ENCODE data around the gene VARS2. TPM values are rescaled to one million over a fixed set of nuclear protein-coding genes. Genes with fewer than 3 reads are reported as not detected.

VARS2 gene
- total and polyA plus RNA-seq, 2 experiments from 2014 or later, result 21.6 to 36.9 TPM

DNA sequence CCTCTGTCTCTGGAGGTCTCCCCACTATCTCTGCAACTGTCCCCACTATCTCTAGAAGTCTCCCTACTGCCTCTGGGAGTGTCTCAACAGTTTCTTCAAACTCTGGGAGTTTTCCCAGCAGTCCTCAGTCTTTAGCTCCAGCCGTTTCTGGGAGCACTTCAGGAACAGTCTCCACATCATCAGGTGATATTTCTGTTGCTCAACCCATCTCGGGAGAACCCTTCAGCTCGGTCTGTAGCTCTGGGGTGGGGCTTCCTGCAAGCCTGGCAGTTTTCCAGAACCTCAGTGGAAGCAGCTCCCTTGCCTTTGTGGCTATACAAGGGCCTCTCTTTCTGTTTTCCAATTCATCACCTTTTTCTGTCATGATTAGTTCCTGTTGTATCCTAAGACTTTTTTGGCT is 21.0 kb downstream of the VARS2 start:
- Histone ChIP-seq H4K20me1 (ENCODE audit: insufficient read depth, poor library complexity, severe bottlenecking) (no peaks in the 10 kb centered on the region), H3K36me3 (replicated peaks; ENCODE audit: insufficient read depth, low read depth) (no peaks in the 10 kb centered on the region), H3K27me3 (no peaks in the 10 kb centered on the region), H3K9me2 (replicated peaks; ENCODE audit: insufficient read depth) (no peaks in the 10 kb centered on the region), H3K27ac (peak overlapping the region; percentile 37), H3K4me3 (no peak overlapping the region), H3K4me2 (no peak overlapping the region), H2AFZ (no peak overlapping the region), H3K79me2 (no peaks in the 10 kb centered on the region), H3K9me3 (ENCODE audit: low read depth) (no peaks in the 10 kb centered on the region), H3K4me1 (ENCODE audit: insufficient read depth) (peaks cover 18% of the 10 kb centered on the region)
- DNase-seq (ENCODE audit: low spot score), result peak; percentile 77
- TF ChIP-seq EZH2phosphoT487 (IDR thresholded peaks at IDR 0.05; ENCODE audit: low read depth, severe bottlenecking, unreplicated experiment), result no peak
- no peak for TF ChIP-seq EZH2 (IDR thresholded peaks at IDR 0.05; ENCODE audit: borderline replicate concordance)
- TF ChIP-seq, protein P1, sequence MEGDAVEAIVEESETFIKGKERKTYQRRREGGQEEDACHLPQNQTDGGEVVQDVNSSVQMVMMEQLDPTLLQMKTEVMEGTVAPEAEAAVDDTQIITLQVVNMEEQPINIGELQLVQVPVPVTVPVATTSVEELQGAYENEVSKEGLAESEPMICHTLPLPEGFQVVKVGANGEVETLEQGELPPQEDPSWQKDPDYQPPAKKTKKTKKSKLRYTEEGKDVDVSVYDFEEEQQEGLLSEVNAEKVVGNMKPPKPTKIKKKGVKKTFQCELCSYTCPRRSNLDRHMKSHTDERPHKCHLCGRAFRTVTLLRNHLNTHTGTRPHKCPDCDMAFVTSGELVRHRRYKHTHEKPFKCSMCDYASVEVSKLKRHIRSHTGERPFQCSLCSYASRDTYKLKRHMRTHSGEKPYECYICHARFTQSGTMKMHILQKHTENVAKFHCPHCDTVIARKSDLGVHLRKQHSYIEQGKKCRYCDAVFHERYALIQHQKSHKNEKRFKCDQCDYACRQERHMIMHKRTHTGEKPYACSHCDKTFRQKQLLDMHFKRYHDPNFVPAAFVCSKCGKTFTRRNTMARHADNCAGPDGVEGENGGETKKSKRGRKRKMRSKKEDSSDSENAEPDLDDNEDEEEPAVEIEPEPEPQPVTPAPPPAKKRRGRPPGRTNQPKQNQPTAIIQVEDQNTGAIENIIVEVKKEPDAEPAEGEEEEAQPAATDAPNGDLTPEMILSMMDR (IDR thresholded peaks at IDR 0.05; ENCODE audit: poor library complexity), result no peak
- WGBS (ENCODE audit: low lambda C conversion rate, missing lambda C conversion rate), result 43% methylated on average over 3 of the region's 3 CpGs

- Histone ChIP-seq H3K27ac (no peak overlapping the region), H3K4me2 (no peak overlapping the region), H3K36me3 (replicated peaks; ENCODE audit: insufficient read depth, low read depth) (no peaks in the 10 kb centered on the region), H3K4me3 (no peak overlapping the region), H4K20me1 (ENCODE audit: insufficient read depth, poor library complexity, severe bottlenecking) (no peaks in the 10 kb centered on the region), H3K79me2 (no peaks in the 10 kb centered on the region), H3K27me3 (no peaks in the 10 kb centered on the region), H3K9me2 (replicated peaks; ENCODE audit: insufficient read depth) (no peaks in the 10 kb centered on the region), H2AFZ (no peak overlapping the region), H3K9me3 (ENCODE audit: low read depth) (no peaks in the 10 kb centered on the region), H3K4me1 (ENCODE audit: insufficient read depth) (peaks cover 8% of the 10 kb centered on the region)
- WGBS (ENCODE audit: low lambda C conversion rate, missing lambda C conversion rate), result 64% methylated on average over 6 of the region's 6 CpGs
- no peak for DNase-seq (ENCODE audit: low spot score)
- no peak for TF ChIP-seq EZH2 (IDR thresholded peaks at IDR 0.05; ENCODE audit: borderline replicate concordance)
- no peak for TF ChIP-seq EZH2phosphoT487 (IDR thresholded peaks at IDR 0.05; ENCODE audit: low read depth, severe bottlenecking, unreplicated experiment)
- TF ChIP-seq, protein P1 (IDR thresholded peaks at IDR 0.05; ENCODE audit: poor library complexity), result no peak
Measured at GRCh38 chr6:30937265-30937664, 23.2 kb downstream of the VARS2 start.

DNA sequence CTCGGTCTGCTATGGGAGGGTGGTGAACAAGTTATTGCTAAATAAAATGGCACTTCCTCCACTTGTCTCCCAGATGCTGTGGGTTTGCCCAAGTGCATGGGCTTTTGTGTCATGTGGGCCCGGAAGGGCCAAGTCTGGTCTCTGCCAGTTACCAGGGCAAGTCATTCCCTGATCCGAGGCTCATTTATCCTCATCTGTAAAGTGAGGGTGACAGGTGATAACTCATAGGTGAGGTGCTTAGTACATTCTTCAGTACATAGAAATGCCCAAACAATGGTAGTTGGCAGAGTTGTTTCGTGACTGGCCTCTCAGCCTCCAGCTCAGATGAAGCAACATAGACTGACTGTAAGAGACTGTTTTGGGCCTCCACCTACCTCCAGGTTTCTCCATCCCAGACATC is 24.7 kb downstream of the VARS2 start:
- Histone ChIP-seq H4K20me1 (ENCODE audit: insufficient read depth, poor library complexity, severe bottlenecking) (no peaks in the 10 kb centered on the region), H3K4me2 (no peak overlapping the region), H3K27ac (no peak overlapping the region), H3K27me3 (no peaks in the 10 kb centered on the region), H3K4me1 (ENCODE audit: insufficient read depth) (peaks cover 4% of the 10 kb centered on the region), H3K36me3 (replicated peaks; ENCODE audit: insufficient read depth, low read depth) (no peaks in the 10 kb centered on the region), H2AFZ (no peak overlapping the region), H3K9me2 (replicated peaks; ENCODE audit: insufficient read depth) (no peaks in the 10 kb centered on the region), H3K4me3 (no peak overlapping the region), H3K79me2 (no peaks in the 10 kb centered on the region), H3K9me3 (ENCODE audit: low read depth) (no peaks in the 10 kb centered on the region)
- TF ChIP-seq EZH2phosphoT487 (IDR thresholded peaks at IDR 0.05; ENCODE audit: low read depth, severe bottlenecking, unreplicated experiment) (no peak), EZH2 (IDR thresholded peaks at IDR 0.05; ENCODE audit: borderline replicate concordance) (no peak)
- TF ChIP-seq, protein P1 (IDR thresholded peaks at IDR 0.05; ENCODE audit: poor library complexity), result no peak
- DNase-seq (ENCODE audit: low spot score), result no peak
- WGBS (ENCODE audit: low lambda C conversion rate, missing lambda C conversion rate), result 75% methylated on average over 4 of the region's 4 CpGs

GRCh38 chr6:30939473-30939872 is 25.4 kb downstream of the VARS2 start:
- Histone ChIP-seq H3K4me3 (no peak overlapping the region), H3K27me3 (no peaks in the 10 kb centered on the region), H3K9me2 (replicated peaks; ENCODE audit: insufficient read depth) (no peaks in the 10 kb centered on the region), H3K4me1 (ENCODE audit: insufficient read depth) (peaks cover 4% of the 10 kb centered on the region), H3K27ac (no peak overlapping the region), H4K20me1 (ENCODE audit: insufficient read depth, poor library complexity, severe bottlenecking) (no peaks in the 10 kb centered on the region), H3K36me3 (replicated peaks; ENCODE audit: insufficient read depth, low read depth) (no peaks in the 10 kb centered on the region), H3K79me2 (no peaks in the 10 kb centered on the region), H2AFZ (no peak overlapping the region), H3K9me3 (ENCODE audit: low read depth) (no peaks in the 10 kb centered on the region), H3K4me2 (no peak overlapping the region)
- TF ChIP-seq EZH2phosphoT487 (IDR thresholded peaks at IDR 0.05; ENCODE audit: low read depth, severe bottlenecking, unreplicated experiment) (no peak), EZH2 (IDR thresholded peaks at IDR 0.05; ENCODE audit: borderline replicate concordance) (no peak)
- TF ChIP-seq, protein P1 (IDR thresholded peaks at IDR 0.05; ENCODE audit: poor library complexity), result no peak
- 89% methylated on average over 1 of the region's 3 CpGs for WGBS (ENCODE audit: low lambda C conversion rate, missing lambda C conversion rate)
- no peak for DNase-seq (ENCODE audit: low spot score)
